Activated T-cell treated with anti-CD3 and anti-CD28 coated beads for 48 hours (primary cell): Measurements from ENCODE around the gene PRIM1.
"Not testable (repeated sequence)": the region's sequence is repeated elsewhere in the genome, so short reads cannot be mapped to it uniquely, and the experiment has no call there.

Source experiments
- DNase-seq: peaks from one replicate; pipeline ENCODE4 v3.0.0-alpha.2; 2020; ENCODE audit warnings: low read depth

PRIM1 gene

GRCh38 chr12:56751712-56752598, at the start of gene PRIM1:
TSS of gene PRIM1 (minus strand) at chr12:56752323. CDS start at chr12:56752298, 25 bp downstream.
- DNase-seq: peak; percentile 92

- no peak for DNase-seq
Observed at GRCh38 chr12:56800221-56800620, 48.1 kb upstream of the PRIM1 start.

GRCh38 chr12:56799345-56799744, 47.2 kb upstream of the PRIM1 start:
- DNase-seq: not testable (repeated sequence)

- not testable (repeated sequence) for DNase-seq
Observed at GRCh38 chr12:56795791-56796190, 43.7 kb upstream of the PRIM1 start.

- not testable (repeated sequence) for DNase-seq
Observed at GRCh38 chr12:56795046-56795562, 43.0 kb upstream of the PRIM1 start.

- DNase-seq: not testable (repeated sequence)
Observed at GRCh38 chr12:56793124-56793523, 41.0 kb upstream of the PRIM1 start.

GRCh38 chr12:56792678-56793077, 40.6 kb upstream of the PRIM1 start:
- no peak for DNase-seq

GRCh38 chr12:56789429-56789828, 37.3 kb upstream of the PRIM1 start:
- not testable (repeated sequence) for DNase-seq

GRCh38 chr12:56787498-56787897, 35.4 kb upstream of the PRIM1 start:
- no peak for DNase-seq

GRCh38 chr12:56785874-56786273, 33.8 kb upstream of the PRIM1 start:
- no peak for DNase-seq

GRCh38 chr12:56785141-56785865, 33.2 kb upstream of the PRIM1 start:
- DNase-seq: no peak

- no peak for DNase-seq
Observed at GRCh38 chr12:56781726-56782125, 29.6 kb upstream of the PRIM1 start.

- DNase-seq: no peak
Observed at GRCh38 chr12:56778756-56779155, 26.6 kb upstream of the PRIM1 start.

- no peak for DNase-seq
Observed at GRCh38 chr12:56776654-56777053, 24.5 kb upstream of the PRIM1 start.

- no peak for DNase-seq
Observed at GRCh38 chr12:56775638-56776037, 23.5 kb upstream of the PRIM1 start.

GRCh38 chr12:56773113-56773512, 21.0 kb upstream of the PRIM1 start:
- no peak for DNase-seq

- no peak for DNase-seq
Observed at GRCh38 chr12:56772625-56773024, 20.5 kb upstream of the PRIM1 start.

- no peak for DNase-seq
Observed at GRCh38 chr12:56769868-56770267, 17.7 kb upstream of the PRIM1 start.

GRCh38 chr12:56768424-56768823, 16.3 kb upstream of the PRIM1 start:
- no peak for DNase-seq

GRCh38 chr12:56766535-56766934, 14.4 kb upstream of the PRIM1 start:
- DNase-seq: no peak

GRCh38 chr12:56763753-56764657, 11.9 kb upstream of the PRIM1 start:
- DNase-seq: no peak

GRCh38 chr12:56761812-56762211, 9.7 kb upstream of the PRIM1 start:
- DNase-seq: no peak
